SK-N-MC (cell line): Measurements from ENCODE around the gene FGF19.

Experiments used
- DNase-seq: peaks from one replicate; pipeline ENCODE4 v3.0.0-alpha.2; 2011; ENCODE audit warnings: low read depth, low spot score
- H3K27ac ChIP-seq: fragments of 200-600 bp; sonication (generic); 2 replicates; pipeline ENCODE4 v1.5.1; 2016; ENCODE audit warnings: mixed run types
- H3K36me3 ChIP-seq: fragments of 200-600 bp; sonication (generic); 2 replicates; pipeline ENCODE4 v1.6.1; 2017; ENCODE audit warnings: antibody characterized with exemption, low read length, mixed read lengths; ENCODE audit not compliant: insufficient read depth
- H3K4me3 ChIP-seq: fragments of 200-600 bp; sonication (generic); 2 replicates; pipeline ENCODE4 v1.5.1; 2016
- H3K9ac ChIP-seq: fragments of 200-600 bp; sonication (generic); 2 replicates; pipeline ENCODE4 v1.8.0; 2017; ENCODE audit warnings: mixed run types, mixed read lengths; ENCODE audit not compliant: insufficient read length
- H3K9me3 ChIP-seq: fragments of 200-600 bp; sonication (generic); 2 replicates; pipeline ENCODE4 v1.6.1; 2017; ENCODE audit warnings: low read depth, mild to moderate bottlenecking, antibody characterized with exemption, low read length, moderate library complexity, mixed read lengths
- EZH2 ChIP-seq: fragments of 200-600 bp; sonication (generic); IDR thresholded peaks from one replicate; pipeline ENCODE4 v1.6.1; 2017; ENCODE audit warnings: antibody characterized with exemption
- FOXP2 ChIP-seq: optimal IDR thresholded peaks from 2 replicates; pipeline ENCODE3; 2011; ENCODE audit warnings: mild to moderate bottlenecking, moderate library complexity; ENCODE audit not compliant: insufficient read depth; ENCODE audit errors: extremely low read length, control extremely low read depth
- POLR2AphosphoS5 ChIP-seq: IDR thresholded peaks from 2 replicates; pipeline ENCODE4 v1.6.1; 2012; ENCODE audit warnings: mild to moderate bottlenecking, low read depth, low read length, borderline replicate concordance

Gene FGF19

GRCh38 chr11:69745201-69745600 lies 41.4 kb upstream of the FGF19 start:
- Histone ChIP-seq H3K9me3 (no peaks in the 10 kb centered on the region), H3K9ac (no peak overlapping the region), H3K36me3 (no peaks in the 10 kb centered on the region), H3K4me3 (no peak overlapping the region), H3K27ac (no peak overlapping the region)
- DNase-seq = no peak
- TF ChIP-seq EZH2 (no peak), FOXP2 (no peak), POLR2AphosphoS5 (no peak)

GRCh38 chr11:69744435-69744834 lies 40.6 kb upstream of the FGF19 start:
- Histone ChIP-seq H3K36me3 (no peaks in the 10 kb centered on the region), H3K4me3 (no peak overlapping the region), H3K9ac (no peak overlapping the region), H3K27ac (no peak overlapping the region), H3K9me3 (no peaks in the 10 kb centered on the region)
- DNase-seq = no peak
- no peak for TF ChIP-seq FOXP2
- TF ChIP-seq POLR2AphosphoS5 = no peak
- TF ChIP-seq EZH2 = no peak

GRCh38 chr11:69734841-69735240 lies 31.0 kb upstream of the FGF19 start:
- H3K9ac ChIP-seq = no peak overlapping the region
- TF ChIP-seq EZH2 = no peak
- TF ChIP-seq FOXP2 = no peak
- TF ChIP-seq POLR2AphosphoS5 = no peak
- no peak overlapping the region for H3K27ac ChIP-seq
- no peaks in the 10 kb centered on the region for H3K9me3 ChIP-seq
- H3K4me3 ChIP-seq = no peak overlapping the region
- no peak for DNase-seq
- no peaks in the 10 kb centered on the region for H3K36me3 ChIP-seq

- no peak for TF ChIP-seq POLR2AphosphoS5
- no peak for TF ChIP-seq EZH2
- no peak for TF ChIP-seq FOXP2
- DNase-seq = no peak
- H3K36me3 ChIP-seq = no peaks in the 10 kb centered on the region
- no peak overlapping the region for H3K4me3 ChIP-seq
- H3K9me3 ChIP-seq = no peaks in the 10 kb centered on the region
- no peak overlapping the region for H3K9ac ChIP-seq
- no peak overlapping the region for H3K27ac ChIP-seq
These were observed 30.5 kb upstream of the FGF19 start for GRCh38 chr11:69734367-69734766.

- no peak overlapping the region for H3K4me3 ChIP-seq
- H3K36me3 ChIP-seq = no peaks in the 10 kb centered on the region
- no peaks in the 10 kb centered on the region for H3K9me3 ChIP-seq
- no peak for TF ChIP-seq FOXP2
- TF ChIP-seq POLR2AphosphoS5 = no peak
- no peak for TF ChIP-seq EZH2
- H3K27ac ChIP-seq = no peak overlapping the region
- no peak overlapping the region for H3K9ac ChIP-seq
- no peak for DNase-seq
These were observed 29.1 kb upstream of the FGF19 start for GRCh38 chr11:69732910-69733309.

- no peaks in the 10 kb centered on the region for H3K9me3 ChIP-seq
- H3K36me3 ChIP-seq = no peaks in the 10 kb centered on the region
- H3K9ac ChIP-seq = no peak overlapping the region
- DNase-seq = no peak
- TF ChIP-seq POLR2AphosphoS5 (no peak), FOXP2 (no peak), EZH2 (no peak)
- H3K27ac ChIP-seq = no peak overlapping the region
- no peak overlapping the region for H3K4me3 ChIP-seq
These were observed 27.3 kb upstream of the FGF19 start for GRCh38 chr11:69731110-69731509.

GRCh38 chr11:69730500-69730899 lies 26.7 kb upstream of the FGF19 start:
- TF ChIP-seq EZH2 = no peak
- no peak for TF ChIP-seq FOXP2
- TF ChIP-seq POLR2AphosphoS5 = no peak
- no peak for DNase-seq
- Histone ChIP-seq H3K27ac (no peak overlapping the region), H3K9ac (no peak overlapping the region), H3K36me3 (no peaks in the 10 kb centered on the region), H3K9me3 (no peaks in the 10 kb centered on the region), H3K4me3 (no peak overlapping the region)

- no peaks in the 10 kb centered on the region for H3K9me3 ChIP-seq
- H3K27ac ChIP-seq = no peak overlapping the region
- no peak for TF ChIP-seq EZH2
- TF ChIP-seq POLR2AphosphoS5 = no peak
- TF ChIP-seq FOXP2 = no peak
- DNase-seq = no peak
- no peaks in the 10 kb centered on the region for H3K36me3 ChIP-seq
- no peak overlapping the region for H3K9ac ChIP-seq
- no peak overlapping the region for H3K4me3 ChIP-seq
These were observed 25.4 kb upstream of the FGF19 start for GRCh38 chr11:69729252-69729651.

- Histone ChIP-seq H3K27ac (no peak overlapping the region), H3K4me3 (no peak overlapping the region), H3K36me3 (no peaks in the 10 kb centered on the region), H3K9me3 (no peaks in the 10 kb centered on the region), H3K9ac (no peak overlapping the region)
- TF ChIP-seq EZH2 (no peak), POLR2AphosphoS5 (no peak), FOXP2 (no peak)
- DNase-seq = no peak
These were observed 23.4 kb upstream of the FGF19 start for GRCh38 chr11:69727266-69727665.
